CD4-positive, alpha-beta T cell treated with Interleukin-12 subunit alpha and Interleukin-12 subunit beta, for 1 hour (primary cell): ENCODE measurements around the gene ACMSD.
"Not testable (repeated sequence)": the region's sequence is repeated elsewhere in the genome, so short reads cannot be mapped to it uniquely, and the experiment has no call there.

Experiments used
- DNase-seq: peaks from one replicate; pipeline ENCODE4 v3.0.0-alpha.2; 2020

Gene ACMSD

DNA sequence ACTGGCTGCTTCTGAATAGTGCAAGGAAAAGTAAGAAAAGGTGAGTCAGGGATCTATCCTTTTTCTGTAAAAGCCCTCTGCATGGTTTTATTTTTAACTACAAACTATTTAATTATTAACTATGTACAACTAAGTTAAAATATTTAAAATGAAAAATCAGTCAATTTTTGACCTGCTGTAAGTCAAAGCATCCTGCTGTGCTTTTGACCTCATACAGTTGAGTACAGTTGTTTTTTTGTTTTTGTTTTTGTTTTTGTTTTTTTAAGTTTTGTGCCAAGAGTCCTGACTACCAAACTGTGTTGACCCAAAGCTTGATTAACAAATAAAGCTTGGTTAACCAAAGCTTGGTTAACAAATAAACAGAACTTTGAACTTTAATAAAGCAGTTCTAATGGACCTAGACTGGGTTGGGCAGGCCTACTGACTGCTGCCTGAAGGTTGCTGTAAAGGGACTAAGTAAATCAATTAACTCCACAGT lies at the start of gene ACMSD:
Gene ACMSD (plus strand): TSS at position 474 of the 478 bp plus-strand sequence. CDS start 67 bp downstream, outside the sequence.
- DNase-seq: no peak

DNA sequence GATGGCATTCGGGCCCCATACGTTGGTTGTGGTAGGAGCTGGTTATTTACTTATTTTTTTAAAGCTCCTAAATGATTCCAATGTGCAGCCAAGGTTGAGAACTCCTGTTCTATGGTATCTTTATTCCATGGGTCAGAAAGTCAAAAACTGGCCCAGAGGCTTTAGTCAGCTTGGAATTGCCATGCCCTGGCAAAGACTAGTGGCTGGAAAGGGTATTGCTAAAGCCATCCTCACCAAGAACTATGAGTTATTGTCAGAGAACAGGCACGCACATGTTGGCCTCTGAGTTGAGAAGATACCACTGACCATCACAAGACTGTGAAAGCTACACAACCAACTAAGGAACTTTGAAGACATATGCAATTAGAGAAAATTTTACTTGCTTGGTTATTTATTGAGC lies 47.9 kb upstream of the ACMSD start:
- DNase-seq: no peak

DNA sequence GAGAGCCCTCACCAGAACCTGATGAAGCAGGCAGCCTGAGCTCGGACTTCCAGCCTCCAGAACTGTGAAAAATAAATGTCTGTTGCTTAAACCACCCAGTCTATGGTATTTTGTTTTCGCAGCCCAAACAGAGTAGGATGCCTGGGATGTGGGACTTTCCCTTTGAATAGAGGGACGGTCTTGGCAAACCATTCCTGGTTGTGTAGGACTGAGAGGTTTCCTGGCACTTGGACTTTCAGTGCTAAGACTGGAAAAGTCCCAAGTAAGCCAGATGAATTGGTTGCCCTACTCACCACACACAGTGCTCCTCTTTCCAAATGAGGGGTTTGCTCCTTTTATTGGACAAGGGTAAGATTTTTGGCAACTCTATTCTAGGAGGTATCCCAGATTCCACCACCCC lies 46.8 kb upstream of the ACMSD start:
- DNase-seq: no peak

DNA sequence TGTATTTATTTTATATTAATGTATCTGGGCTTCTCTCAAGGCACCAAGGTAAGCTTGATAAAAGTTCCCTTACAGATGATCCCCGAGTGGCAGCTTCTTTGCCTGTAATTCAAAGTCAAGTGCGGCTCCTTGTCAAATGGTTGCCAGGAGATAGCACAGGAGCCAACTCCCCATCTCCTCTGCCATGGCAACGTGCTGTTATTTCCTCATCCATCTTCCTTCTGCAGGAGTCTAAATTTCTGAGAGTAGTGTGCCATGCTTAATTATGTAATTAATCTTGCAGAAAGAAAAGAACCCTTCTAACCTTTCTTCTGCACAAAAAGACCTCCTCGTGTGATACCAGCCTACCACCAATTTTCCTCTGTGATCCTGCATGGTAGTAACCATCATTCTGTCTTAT lies 46.2 kb upstream of the ACMSD start:
- no peak for DNase-seq

DNA sequence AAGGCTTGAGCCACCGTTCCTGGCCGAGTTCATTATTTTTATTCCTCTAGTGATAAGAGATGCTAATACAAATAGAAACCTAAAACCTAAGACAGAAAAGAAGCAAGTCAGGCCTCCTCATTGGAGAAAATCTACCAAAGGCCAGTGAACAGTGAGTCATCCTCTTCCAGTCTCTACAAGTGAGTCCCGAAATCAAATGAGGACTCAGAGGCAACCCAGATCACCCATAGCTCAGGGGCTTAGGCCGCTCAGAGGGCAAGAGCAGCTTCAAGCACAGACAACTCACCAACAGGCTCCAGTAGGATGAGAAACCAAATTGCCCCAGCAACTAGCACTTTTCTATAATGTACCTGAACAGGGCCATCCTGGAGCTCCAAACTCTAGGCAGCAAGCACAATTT lies 42.7 kb upstream of the ACMSD start:
- DNase-seq: no peak

DNA sequence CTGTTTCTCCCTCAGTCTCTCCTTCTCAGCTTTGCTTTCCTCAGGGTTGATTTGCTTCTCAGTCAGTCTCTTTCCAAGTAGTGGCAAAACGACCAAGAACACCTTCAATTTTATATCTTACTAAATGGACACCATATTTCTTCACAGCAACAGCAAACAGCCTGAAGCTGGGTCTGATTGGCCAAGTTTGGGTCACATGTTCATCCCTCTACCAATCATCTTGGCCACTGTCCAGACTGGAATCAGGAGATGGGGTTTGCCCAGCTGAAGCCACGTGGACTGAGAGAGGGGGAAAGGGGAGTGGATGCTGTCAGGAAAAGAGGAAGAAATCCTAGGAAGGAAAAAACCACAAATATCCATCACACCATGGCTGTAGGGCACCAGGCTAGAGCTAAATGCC lies 42.0 kb upstream of the ACMSD start:
- no peak for DNase-seq

DNA sequence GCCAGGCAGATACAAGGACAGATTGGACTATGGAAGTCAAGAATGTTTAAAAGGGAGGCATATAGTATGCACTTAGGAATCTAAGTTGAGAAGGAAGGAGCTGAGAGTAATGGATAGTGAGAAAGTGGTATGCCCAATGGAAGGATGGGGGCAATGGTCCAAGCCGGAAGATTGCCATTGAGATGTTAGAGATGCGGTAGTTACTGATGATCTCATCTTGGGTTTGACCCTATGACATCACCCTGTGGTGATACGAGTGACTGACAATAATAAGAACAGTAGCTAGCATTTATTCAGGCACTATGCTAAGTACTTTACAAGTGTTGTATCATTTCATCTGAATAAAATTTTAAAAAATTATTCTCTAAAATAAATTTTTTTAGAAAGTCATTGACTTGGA lies 38.5 kb upstream of the ACMSD start:
- DNase-seq: no peak

DNA sequence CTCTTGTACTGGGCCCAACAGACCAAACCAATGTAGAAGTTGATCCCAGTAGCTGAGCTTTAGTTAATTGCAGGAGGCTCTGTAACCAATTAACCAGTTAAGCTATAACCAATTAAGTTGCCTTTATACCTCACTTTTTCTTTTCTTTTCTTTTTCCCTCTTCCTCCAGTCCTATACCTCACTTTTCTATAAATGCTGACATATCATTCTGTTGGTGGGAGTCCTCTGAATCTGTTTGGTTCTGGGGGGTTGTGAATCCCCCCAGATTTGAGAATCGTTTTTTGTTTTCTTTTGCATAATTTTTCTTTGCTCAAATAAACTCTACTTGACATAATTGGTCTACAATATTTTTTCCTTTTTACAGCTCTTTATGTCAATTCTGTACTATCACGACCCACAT lies 38.1 kb upstream of the ACMSD start:
- DNase-seq: no peak

DNA sequence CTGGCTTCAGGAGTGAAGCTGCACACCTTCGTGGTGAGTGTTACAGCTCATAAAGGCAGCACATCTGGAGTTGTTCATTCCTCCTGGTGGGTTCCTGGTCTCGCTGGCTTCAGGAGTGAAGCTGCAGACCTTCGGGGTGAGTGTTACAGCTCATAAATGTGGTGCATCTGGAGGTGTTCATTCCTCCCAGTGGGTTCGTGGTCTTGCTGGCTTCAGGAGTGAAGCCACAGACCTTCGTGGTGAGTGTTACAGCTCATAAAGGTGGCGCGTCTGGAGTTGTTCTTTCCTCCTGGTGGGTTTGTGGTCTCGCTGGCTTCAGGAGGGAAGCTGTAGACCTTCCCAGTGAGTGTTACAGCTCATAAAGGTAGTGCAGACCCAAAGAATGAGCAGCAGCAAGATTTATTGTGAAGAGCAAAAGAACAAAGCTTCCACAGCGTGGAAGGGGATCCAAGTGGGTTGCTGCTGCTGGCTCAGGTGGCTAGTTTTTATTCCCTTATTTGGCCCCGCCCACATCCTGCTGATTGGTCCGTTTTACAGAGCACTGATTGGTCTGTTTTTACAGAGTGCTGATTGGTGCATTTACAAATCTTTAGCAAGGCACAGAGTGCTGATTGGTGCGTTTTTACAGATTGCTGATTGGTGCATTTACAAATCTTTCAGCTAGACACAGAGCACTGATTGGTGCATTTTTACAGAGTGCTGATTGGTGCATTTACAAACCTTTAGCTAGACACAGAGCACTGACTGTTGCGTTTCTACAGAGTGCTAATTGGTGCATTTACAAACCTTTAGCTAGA lies 34.6 kb upstream of the ACMSD start:
- not testable (repeated sequence) for DNase-seq

DNA sequence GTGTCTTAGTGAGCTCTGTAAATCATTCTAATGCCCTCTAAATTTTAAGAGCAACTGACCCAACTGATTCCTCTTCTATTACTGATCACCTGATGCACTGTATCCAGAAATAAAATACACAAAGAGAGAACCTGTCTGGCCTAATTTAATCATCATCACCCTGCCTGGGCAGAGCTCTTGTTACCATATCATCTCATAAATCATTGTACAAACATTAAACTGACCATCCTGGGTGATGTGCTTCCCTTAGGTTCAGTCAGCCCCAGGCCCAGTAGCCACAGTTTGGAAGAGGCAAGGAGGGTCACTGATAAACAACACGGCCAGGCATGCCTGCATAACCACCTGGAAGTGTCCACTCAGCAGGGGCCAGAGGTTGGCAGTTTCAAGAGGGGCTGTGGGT lies 22.7 kb upstream of the ACMSD start:
- DNase-seq: no peak

DNA sequence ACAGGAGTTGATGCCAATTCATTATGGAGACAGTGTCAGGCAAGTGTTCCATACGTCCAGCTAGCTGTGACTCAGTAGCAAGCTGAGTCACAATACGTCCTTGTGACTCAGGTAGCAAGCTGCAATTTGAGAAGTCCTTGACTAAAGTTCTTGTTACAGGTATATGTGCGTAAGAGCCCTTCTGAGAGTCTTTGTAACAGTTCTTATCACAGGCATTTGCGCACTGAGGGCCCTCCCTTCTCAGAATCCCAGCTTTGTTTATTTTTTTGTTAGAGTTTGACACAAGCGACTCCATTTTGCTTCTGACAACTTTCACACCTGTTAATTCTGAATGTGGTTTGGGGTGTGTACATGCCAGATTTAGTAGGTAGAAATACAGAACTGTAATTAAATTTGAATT lies 20.1 kb upstream of the ACMSD start:
- DNase-seq: no peak

DNA sequence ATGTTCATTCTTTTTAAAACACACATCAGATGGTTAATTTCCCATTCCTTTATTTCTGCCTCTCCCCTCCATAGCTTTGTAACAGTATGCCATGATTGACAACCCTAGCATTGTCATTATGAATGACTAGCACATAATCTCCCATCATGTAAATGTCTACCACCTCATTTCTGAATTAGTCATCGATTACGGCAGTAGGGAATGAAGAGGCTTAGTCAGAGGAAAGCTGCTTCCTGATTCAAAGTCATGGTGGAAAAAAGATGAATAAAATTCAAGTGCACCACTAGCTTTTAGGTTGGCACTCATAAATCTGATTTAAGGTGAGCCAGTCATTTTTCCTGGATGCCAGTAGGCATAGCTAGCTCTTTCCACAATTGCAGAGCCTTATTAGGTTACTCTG lies 19.1 kb upstream of the ACMSD start:
- no peak for DNase-seq

DNA sequence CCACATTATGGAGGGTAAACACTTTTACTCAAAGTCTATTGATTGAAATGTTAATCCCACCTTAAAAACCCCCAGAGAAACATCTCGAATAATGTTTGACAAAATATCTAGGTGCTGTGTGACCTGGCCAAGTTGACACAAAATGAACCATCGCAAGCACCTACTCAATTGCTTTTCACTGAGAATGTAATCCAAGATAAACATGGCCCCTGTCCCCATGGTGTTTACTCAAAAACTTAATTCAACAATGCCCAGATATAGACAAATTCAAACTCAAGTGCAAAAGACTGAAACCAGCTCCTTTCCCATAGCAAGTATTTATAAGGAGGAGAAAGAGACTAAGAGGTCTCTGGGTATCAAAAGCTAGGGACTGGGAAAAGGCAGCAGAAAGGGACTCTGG lies 15.0 kb upstream of the ACMSD start:
- DNase-seq: no peak

DNA sequence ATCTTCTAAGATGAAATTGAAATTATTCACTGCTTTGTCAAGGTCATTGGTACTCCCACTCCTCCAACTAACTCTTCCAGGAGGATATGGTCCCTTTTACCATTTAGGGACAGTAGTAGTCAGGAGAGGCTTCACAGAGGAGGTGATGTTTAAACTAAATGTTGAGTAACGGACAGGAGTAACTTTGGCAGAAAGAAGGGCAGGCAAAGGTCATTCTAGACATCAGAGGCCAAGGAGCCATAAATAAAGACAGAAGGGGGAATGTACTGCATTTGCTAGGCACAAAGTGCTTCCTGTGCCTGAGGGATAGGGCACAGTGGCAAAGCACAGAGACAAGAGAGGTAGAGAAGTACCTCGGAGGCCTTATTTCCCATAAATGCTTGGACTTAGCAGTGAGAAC lies 14.6 kb upstream of the ACMSD start:
- DNase-seq: no peak

DNA sequence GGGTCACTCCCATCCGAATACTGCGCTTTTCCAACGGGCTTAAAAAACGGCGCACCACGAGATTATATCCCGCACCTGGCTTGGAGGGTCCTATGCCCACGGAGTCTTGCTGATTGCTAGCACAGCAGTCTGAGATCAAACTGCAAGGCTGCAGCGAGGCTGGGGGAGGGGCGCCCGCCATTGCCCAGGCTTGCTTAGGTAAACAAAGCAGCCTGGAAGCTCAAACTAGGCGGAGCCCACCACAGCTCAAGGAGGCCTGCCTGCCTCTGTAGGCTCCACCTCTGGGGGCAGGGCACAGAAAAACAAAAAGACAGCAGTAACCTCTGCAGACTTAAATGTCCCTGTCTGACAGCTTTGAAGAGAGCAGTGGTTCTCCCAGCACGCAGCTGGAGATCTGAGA lies 12.7 kb upstream of the ACMSD start:
- not testable (repeated sequence) for DNase-seq

DNA sequence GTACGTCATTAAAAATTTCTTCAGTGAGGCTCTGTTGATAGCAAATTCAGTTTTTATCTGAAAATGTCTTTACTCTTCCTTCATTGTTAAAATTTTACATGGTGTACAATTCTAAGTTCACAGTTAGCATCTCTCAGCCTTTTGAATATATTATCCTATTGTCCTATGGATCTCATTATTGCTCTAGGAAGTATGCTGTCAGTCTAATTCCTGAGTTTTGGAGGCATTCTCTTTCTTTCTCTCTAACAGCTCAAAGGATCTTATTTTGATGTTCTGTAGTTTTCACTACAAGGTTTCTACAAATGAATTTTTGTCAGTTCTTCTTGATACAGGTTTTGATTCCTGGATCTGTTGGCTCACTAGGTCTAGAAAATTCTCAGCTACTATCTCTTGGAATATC lies 2.9 kb upstream of the ACMSD start:
- no peak for DNase-seq

DNA sequence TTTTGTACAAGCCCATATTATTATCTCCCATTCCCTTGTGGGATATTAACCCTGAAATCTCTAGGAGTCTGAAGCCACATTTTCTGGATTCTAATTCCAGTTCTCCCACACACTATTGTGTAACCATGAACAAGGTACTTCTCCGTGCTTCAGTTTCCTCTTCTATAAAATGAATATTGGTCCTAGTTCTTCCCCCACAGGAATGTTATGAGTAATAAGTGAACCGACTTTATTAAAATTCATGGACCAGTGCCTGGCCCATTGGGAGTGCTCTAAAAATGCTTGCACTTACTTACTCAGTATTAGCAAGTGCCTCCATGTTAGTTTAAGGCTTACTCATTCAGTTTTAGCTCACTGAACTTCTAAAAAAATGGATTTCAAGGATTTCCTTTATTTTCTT lies 1.4 kb upstream of the ACMSD start:
- no peak for DNase-seq

DNA sequence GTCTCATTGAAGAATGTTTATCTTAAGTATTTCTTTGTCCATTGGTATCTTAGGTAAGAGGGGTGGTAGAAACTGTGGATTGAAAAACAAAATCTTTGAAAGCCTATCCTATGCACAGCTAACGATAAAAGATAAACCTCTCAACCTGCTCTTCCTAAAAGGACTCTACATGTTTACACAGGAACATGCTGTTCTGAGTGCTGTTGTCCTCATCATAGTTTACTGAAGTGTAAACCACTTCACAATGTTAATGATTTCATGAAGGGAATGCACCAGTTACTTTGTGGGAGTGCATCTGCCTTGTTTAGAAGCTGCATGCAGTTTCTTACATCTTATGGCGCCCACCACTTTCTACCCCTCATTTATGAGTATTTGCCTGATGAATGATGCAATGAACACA lies 1.2 kb downstream of the ACMSD start:
- no peak for DNase-seq

DNA sequence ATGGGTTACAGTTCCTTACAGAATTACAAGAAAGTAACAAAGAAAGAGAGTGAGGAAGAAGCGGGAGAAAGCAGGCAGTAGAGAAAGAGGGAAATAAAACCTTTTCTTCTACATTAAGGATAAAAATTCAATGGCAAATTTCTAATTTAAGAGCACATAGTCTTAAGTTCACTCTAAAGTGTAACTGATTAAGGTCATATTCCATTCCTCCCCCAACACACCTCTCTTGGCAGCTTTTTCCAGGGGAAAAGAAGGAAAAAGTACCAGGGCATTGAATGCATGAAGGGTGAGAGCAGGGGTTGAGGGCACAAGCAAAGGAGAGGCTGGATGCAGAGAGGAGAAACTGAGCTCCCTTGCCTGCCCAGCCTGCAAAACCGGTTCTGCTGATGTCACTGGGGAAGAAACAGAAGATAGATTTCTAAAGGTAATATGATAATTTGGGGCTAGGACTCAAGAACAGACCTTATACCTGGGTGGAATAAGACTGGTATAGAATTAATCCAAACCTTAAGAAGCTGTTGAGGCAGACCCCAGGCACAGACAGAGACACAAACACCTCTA lies 4.6 kb downstream of the ACMSD start:
- no peak for DNase-seq

DNA sequence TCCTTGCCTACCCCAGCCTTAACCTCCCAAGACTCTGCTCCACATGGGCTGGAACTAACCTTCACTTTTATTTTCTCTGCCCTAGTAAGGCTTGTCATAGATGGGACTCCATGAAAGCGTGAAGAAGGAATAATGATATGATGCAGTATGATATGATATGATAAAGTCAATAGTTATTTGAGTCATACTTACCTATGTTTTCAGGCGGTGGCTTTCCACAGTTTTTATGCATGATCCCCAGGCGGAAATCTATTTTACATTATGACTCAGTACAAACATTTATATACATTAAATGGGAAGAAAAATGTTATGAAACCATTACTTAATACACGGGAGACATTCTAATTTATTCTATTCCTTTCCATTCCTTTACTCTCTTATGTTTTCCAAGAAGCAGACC lies 5.6 kb downstream of the ACMSD start:
- DNase-seq: no peak

DNA sequence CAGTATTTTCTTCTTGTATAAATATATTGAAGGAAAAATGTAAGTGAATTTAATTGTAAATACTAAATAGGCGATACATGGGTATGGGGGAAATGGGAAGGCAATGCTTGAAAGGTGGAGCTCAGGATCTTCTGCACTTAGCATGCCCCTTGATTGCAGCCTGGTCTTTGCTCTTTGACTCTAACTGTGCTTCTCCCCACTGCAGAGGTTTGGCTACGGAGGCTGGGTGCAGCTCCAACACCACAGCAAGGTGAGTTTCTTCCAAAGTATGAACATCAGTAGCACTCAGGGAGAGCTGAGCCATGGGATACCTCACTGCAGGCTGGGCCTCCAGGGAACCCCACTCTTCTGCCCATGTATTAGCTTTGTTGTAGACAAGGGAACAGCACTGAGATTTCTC lies 6.6 kb downstream of the ACMSD start:
- DNase-seq: no peak

DNA sequence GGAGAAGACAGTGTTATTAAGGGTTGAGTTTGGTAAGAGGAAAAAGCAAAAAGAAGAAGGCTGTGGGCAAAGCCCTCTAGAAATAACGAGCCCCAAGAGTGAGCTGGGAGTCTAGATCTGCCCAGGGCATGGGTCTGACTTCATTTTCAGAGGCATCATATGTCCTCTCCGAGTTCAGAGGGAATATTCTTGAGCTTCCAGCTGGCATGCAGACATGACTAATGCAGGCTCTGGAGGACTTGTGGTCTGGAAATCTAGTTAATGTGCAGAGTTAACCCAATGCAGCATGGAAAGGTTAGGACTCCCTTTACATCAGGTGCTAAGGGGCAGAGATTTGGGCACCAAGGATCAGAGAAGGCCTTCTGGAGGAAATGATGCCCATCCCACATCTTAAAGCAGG lies 7.3 kb downstream of the ACMSD start:
- no peak for DNase-seq

DNA sequence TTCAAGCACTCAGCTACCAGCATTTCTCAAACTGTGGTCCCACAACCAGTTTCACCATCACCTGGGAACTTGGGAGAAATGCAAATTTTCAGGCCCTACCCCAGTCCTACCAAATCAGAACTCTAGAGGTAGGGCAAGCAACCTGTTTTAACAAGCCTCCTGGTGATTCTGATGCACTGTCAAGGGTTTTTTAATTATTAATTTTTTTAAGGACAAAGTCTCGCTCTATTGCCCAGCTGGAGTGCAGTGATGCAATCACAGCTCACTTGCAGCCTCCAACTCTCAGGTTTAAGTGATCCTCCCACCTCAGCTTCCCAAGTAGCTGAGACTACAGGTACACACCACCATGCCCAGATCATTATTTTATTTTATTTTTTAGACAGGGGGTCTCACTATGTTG lies 7.8 kb downstream of the ACMSD start:
- DNase-seq: no peak

DNA sequence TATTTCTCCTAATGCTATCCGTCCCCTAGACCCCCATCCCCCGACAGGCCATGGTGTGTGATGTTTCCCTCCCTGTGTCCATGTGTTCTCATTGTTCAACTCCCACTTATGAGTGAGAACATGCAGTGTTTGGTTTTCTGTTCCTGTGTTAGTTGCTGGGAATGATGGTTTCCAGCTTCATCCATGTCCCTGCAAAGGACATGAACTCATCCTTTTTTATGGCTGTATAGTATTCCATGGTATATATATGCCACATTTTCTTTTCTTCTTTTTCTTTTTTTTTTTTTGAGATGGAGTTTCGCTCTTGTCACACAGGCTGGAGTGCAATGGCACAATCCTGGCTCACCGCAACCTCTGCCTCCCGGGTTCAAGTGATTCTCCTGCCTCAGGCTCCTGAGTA lies 9.2 kb downstream of the ACMSD start:
- DNase-seq: not testable (repeated sequence)

DNA sequence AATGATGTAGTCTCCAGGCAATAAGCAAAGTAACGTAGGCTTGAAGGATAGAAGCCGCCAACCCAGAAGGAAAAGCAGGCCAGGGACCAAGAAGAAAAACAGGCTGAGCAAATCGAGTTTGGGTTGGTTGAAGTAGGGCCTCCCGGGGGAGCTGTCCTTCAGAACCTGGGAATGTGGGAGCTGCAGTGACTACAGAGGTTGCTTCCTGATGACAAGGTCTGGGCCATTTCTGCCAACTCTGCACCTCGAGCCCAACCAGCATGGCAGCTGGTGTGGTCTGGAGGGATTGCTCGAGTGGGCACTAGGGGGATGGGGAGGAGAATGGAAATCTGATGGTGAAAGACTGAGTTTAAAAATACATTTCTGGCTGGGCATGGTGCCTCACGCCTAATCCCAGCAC lies 14.1 kb downstream of the ACMSD start:
- no peak for DNase-seq
